K562 (cell line): Measurements from ENCODE around the gene ROBO2. TPM values are rescaled to one million over a fixed set of nuclear protein-coding genes. Genes with fewer than 3 reads are reported as not detected.

Source experiments
- ATAC-seq: fragments of 200-7000 bp; cut with Tn5 transposase; 3 replicates; pipeline ENCODE4 v1.9.1; 2020; ENCODE audit warnings: moderate library complexity
- BruUV-seq: library from RNA; stranded (reverse); fragments of 400-500 nt; replicated peaks from 2 replicates; lab custom pipeline; 2021; lab: Mats Ljungman, UMichigan
- CTCF ChIA-PET: fragments of 300-600 bp; formaldehyde crosslinking; extraction: SDS; loops from one replicate; lab custom pipeline; 2021; ENCODE audit warnings: low intra/inter-chr PET ratio; lab: Yijun Ruan, JAX
- POLR2A ChIA-PET: fragments of 300-600, 350-650 bp; sonication (Branson Sonifier 250); formaldehyde crosslinking; extraction: SDS; loops from one replicate; lab custom pipeline; 2021; ENCODE audit warnings: antibody characterized with exemption, inconsistent platforms; lab: Yijun Ruan, JAX
- DNase-seq, 4 experiments: peaks; one replicate each; pipeline versions ENCODE4 v3.0.0 to v3.0.0-alpha.2; 2011 to 2018; ENCODE audit warnings: low spot score in 3 of 4, mixed read lengths in 3 of 4; ENCODE audit errors: extremely low read depth in 1 of 4
- FAIRE-seq: peaks from 2 replicates; lab custom pipeline; 2011; peaks lifted over from hg19 to GRCh38; lab: Jason Lieb, UNC
- H2AFZ ChIP-seq: 2 replicates; pipeline ENCODE4 v1.6.0; 2011; ENCODE audit warnings: low read depth, low read length, control low read depth, inconsistent platforms
- H3K27ac ChIP-seq: fragments of 200-600 bp; 3 replicates; pipeline ENCODE4 v1.8.0; 2011; ENCODE audit warnings: low read depth, mild to moderate bottlenecking, control low read depth, inconsistent platforms, low read length, moderate library complexity, mixed read lengths; ENCODE audit errors: extremely low read depth
- H3K27me3 ChIP-seq, 2 experiments: fragments of 300-600 bp in 1 of 2; 2 replicates in 1 of 2; 3 replicates in 1 of 2; pipeline versions ENCODE4 v1.6.0 to v1.8.0; 2011; ENCODE audit warnings: inconsistent platforms in 2 of 2, low read length in 2 of 2, mild to moderate bottlenecking in 1 of 2, mixed read lengths in 1 of 2, moderate library complexity in 1 of 2; ENCODE audit not compliant: control insufficient read depth in 2 of 2, insufficient read depth in 2 of 2
- H3K36me3 ChIP-seq: fragments of 300-600 bp; 3 replicates; pipeline ENCODE4 v1.8.0; 2011; ENCODE audit warnings: mild to moderate bottlenecking, low read length, inconsistent platforms; ENCODE audit not compliant: control insufficient read depth, insufficient read depth
- H3K4me1 ChIP-seq, 2 experiments: fragments of 200-600 bp in 1 of 2; replicated peaks in 1 of 2; 2 replicates in 1 of 2; 3 replicates in 1 of 2; pipeline versions ENCODE4 v1.5.1 to v1.8.0; 2011; ENCODE audit warnings: inconsistent platforms in 2 of 2, low read length in 2 of 2, mild to moderate bottlenecking in 1 of 2, mixed read lengths in 1 of 2, moderate library complexity in 1 of 2; ENCODE audit not compliant: control insufficient read depth in 2 of 2, insufficient read depth in 2 of 2
- H3K4me2 ChIP-seq: 2 replicates; pipeline ENCODE4 v1.6.1; 2011; ENCODE audit warnings: low read length, control low read depth, inconsistent platforms, mixed read lengths; ENCODE audit not compliant: insufficient read depth
- H3K4me3 ChIP-seq: fragments of 200-600 bp; sonication (generic), shearing (Covaris generic); 2 replicates; pipeline ENCODE4 v1.5.1; 2016; ENCODE audit warnings: control low read depth, inconsistent platforms
- H3K79me2 ChIP-seq: fragments of 200-600 bp; 3 replicates; pipeline ENCODE4 v1.8.0; 2011; ENCODE audit warnings: low read length, inconsistent platforms; ENCODE audit not compliant: control insufficient read depth, insufficient read depth
- H3K9ac ChIP-seq, 2 experiments: 2 replicates each; pipeline versions ENCODE4 v1.6.0 to v1.6.1; 2011; ENCODE audit warnings: low read depth in 2 of 2, low read length in 2 of 2, control low read depth in 1 of 2, inconsistent platforms in 1 of 2, mild to moderate bottlenecking in 1 of 2, mixed read lengths in 1 of 2; ENCODE audit not compliant: insufficient read depth in 1 of 2
- H3K9me1 ChIP-seq: one replicate; pipeline ENCODE4 v1.6.0; 2011; ENCODE audit warnings: inconsistent platforms, mild to moderate bottlenecking, low read length, moderate library complexity; ENCODE audit not compliant: control insufficient read depth, insufficient read depth
- H3K9me3 ChIP-seq: replicated peaks from 2 replicates; pipeline ENCODE4 v1.5.1; 2011; ENCODE audit warnings: low read depth, low read length, inconsistent platforms; ENCODE audit not compliant: control insufficient read depth, insufficient read depth
- H4K20me1 ChIP-seq: replicated peaks from 2 replicates; pipeline ENCODE4 v1.6.1; 2011; ENCODE audit warnings: low read length, inconsistent platforms, mixed read lengths; ENCODE audit not compliant: control insufficient read depth, insufficient read depth
- BCL6 ChIP-seq: fragments of 250-450 bp; sonication (Bioruptor Pico); IDR thresholded peaks from 2 replicates; pipeline ENCODE4 v1.4.0; 2020
- CEBPG ChIP-seq, 3 experiments: fragments of 200-800 bp in 1 of 3; sonication (Bioruptor generic) in 1 of 3; sonication (generic) in 1 of 3; formaldehyde crosslinking in 1 of 3; IDR thresholded peaks in 2 of 3; conservative IDR thresholded peaks in 1 of 3; 2 replicates each; pipeline versions ENCODE4 v1.6.1 to v1.8.0; 2016 to 2022; ENCODE audit warnings: missing compliant biosample characterization in 2 of 3, missing genetic modification characterization in 2 of 3, mild to moderate bottlenecking in 1 of 3, missing genetic modification reagents in 1 of 3
- CREB1 ChIP-seq, 2 experiments: sonication (generic) in 1 of 2; formaldehyde crosslinking in 1 of 2; IDR thresholded peaks; 2 replicates each; pipeline versions ENCODE4 v1.6.1 to v1.8.0; 2012 to 2022; ENCODE audit warnings: inconsistent platforms in 1 of 2, mild to moderate bottlenecking in 1 of 2, missing genetic modification reagents in 1 of 2, moderate library complexity in 1 of 2
- CREM ChIP-seq: IDR thresholded peaks from 2 replicates; pipeline ENCODE4 v1.6.1; 2014; ENCODE audit warnings: antibody characterized with exemption, low read depth
- FOXP1 ChIP-seq: sonication (generic); formaldehyde crosslinking; IDR thresholded peaks from 2 replicates; pipeline ENCODE4 v1.8.0; 2022; ENCODE audit warnings: mild to moderate bottlenecking, missing genetic modification reagents
- L3MBTL2 ChIP-seq: fragments of 450-650 bp; IDR thresholded peaks from 2 replicates; pipeline ENCODE4 v1.6.1; 2016; ENCODE audit warnings: mild to moderate bottlenecking, moderate library complexity
- RBM15 ChIP-seq: fragments of 200-400 bp; formaldehyde crosslinking; IDR thresholded peaks from 2 replicates; pipeline ENCODE4 v1.6.1; 2018; ENCODE audit warnings: mild to moderate bottlenecking, low read length, moderate library complexity; ENCODE audit not compliant: insufficient read depth
- SMAD1 ChIP-seq: fragments of 150-350 bp; IDR thresholded peaks from 2 replicates; pipeline ENCODE4 v1.6.1; 2014; ENCODE audit warnings: low read length, low read depth; ENCODE audit not compliant: partially characterized antibody
- ZNF592 ChIP-seq: fragments of 450-650 bp; IDR thresholded peaks from 2 replicates; pipeline ENCODE4 v1.6.1; 2017; ENCODE audit warnings: antibody characterized with exemption, mild to moderate bottlenecking
- ZNF780A ChIP-seq: fragments of 250-450 bp; sonication (Bioruptor Pico); IDR thresholded peaks from 2 replicates; pipeline ENCODE4 v1.5.0; 2021; ENCODE audit warnings: mild to moderate bottlenecking
- WGBS: fragments of 100-300 bp; shearing (Covaris generic); methylation state at CpG from one replicate; pipeline ENCODE4 v1.1.6; 2016; ENCODE audit warnings: low coverage, mixed read lengths; ENCODE audit not compliant: insufficient coverage; ENCODE audit errors: missing lambda C conversion rate; 5-methylcytosine and 5-hydroxymethylcytosine counted together
- in situ Hi-C: fragments of 300-500 bp; cut with MboI; formaldehyde crosslinking; loops from 4 replicates; pipeline ENCODE4 v1.15.0; 2018; ENCODE audit warnings: inconsistent platforms, mixed read lengths
- intact Hi-C: fragments of 100-400 bp; cut with micrococcal nuclease; formaldehyde crosslinking; loops from 2 replicates; pipeline ENCODE4 v1.14.2; 2022
- polyA plus RNA-seq, 8 experiments: library from polyadenylated mRNA; depleted of rRNA in 4 of 8; stranded (reverse) in 5 of 8; unstranded in 3 of 8; fragments of >200 nt; fragmentation: Nextera tagmentation in 2 of 8; fragmentation: Illumina TruSeq in 1 of 8; extraction: Ambion mirVana in 2 of 8; extraction: Trizol in 1 of 8; gene quantifications; 2 replicates each; pipeline versions ENCODE4 v1.2.1 to v1.2.3, GENCODE V29; 2011 to 2014; ENCODE audit warnings: inconsistent platforms in 1 of 8, missing spikeins in 1 of 8
- total RNA-seq, 7 experiments: library from RNA; depleted of rRNA in 6 of 7; stranded (reverse); fragments of >200 nt in 6 of 7; fragmentation: Illumina TruSeq in 2 of 7; extraction: Trizol in 2 of 7; gene quantifications; 2 replicates each; pipeline versions ENCODE4 v1.2.1 to v1.2.3, GENCODE V29; 2011 to 2021; ENCODE audit warnings: low replicate concordance in 1 of 7

Gene ROBO2
- total and polyA plus RNA-seq, 9 of the 15 experiments (the other 6 are each of a cell fraction or from before 2014, with no cell fraction given), result 0.84 to 3.0 (median 1.7) TPM

GRCh38 chr3:77048186-77048585 is 8.3 kb downstream of the ROBO2 start:
- Histone ChIP-seq H3K9ac (no peak overlapping the region), H2AFZ (no peak overlapping the region), H3K4me2 (no peak overlapping the region), H3K4me3 (no peak overlapping the region), H3K27ac (no peak overlapping the region), H4K20me1 (no peaks in the 10 kb centered on the region), H3K4me1 (no peaks in the 10 kb centered on the region), H3K79me2 (no peaks in the 10 kb centered on the region; the same call in 2 of the 3 replicates), H3K36me3 (no peaks in the 10 kb centered on the region), H3K9me1 (no peaks in the 10 kb centered on the region), H3K9me3 (no peaks in the 10 kb centered on the region), H3K27me3 (no peaks in the 10 kb centered on the region)
- no peak for ATAC-seq
- in situ Hi-C loops, result no loop called here
- ChIA-PET POLR2A (no interaction called here), CTCF (no interaction called here)
- 15% methylated on average over 5 of the region's 5 CpGs for WGBS
- DNase-seq, result no peak
- FAIRE-seq, result no peak
- no TSS peak for BruUV-seq
- intact Hi-C loops, result loop anchor here (10.0 kb wide), 1 partner anchor 107 kb away; no protein-coding TSS in a partner anchor
- TF ChIP-seq ZNF780A (CRISPR knock-in tag) (no peak), CREB1 (IDR thresholded peaks at IDR 0.05) (0 out of 2 replicates have a peak, but pooled peaks have one; percentile 33), CREB1 (CRISPR knock-in tag; IDR thresholded peaks at IDR 0.05) (no peak), ZNF592 (no peak), CEBPG (CRISPR knock-in tag; IDR thresholded peaks at IDR 0.05) (peak; percentile 79), CEBPG (tag; conservative IDR thresholded peaks at IDR 0.05 in 1 of 2, IDR thresholded peaks at IDR 0.05 in 1 of 2) (no peak), L3MBTL2 (peak; percentile 81), FOXP1 (CRISPR knock-in tag) (no peak), CREM (0 out of 2 replicates have a peak, but pooled peaks have one; percentile 21), SMAD1 (no peak), RBM15 (no peak), BCL6 (CRISPR knock-in tag) (no peak)
